MM.1S (cell line): ENCODE results near the gene TES.

ENCODE experiments used
- DNase-seq: peaks from one replicate; pipeline ENCODE4 v3.0.0-alpha.2; 2015
- H2AFZ ChIP-seq: fragments of 300-600 bp; sonication (generic); 2 replicates; pipeline ENCODE4 v1.6.0; 2016; ENCODE audit warnings: antibody characterized with exemption, low read length
- H3F3A ChIP-seq: fragments of 300-600 bp; sonication (generic); 2 replicates; pipeline ENCODE4 v1.6.1; 2016; ENCODE audit warnings: mild to moderate bottlenecking, antibody characterized with exemption, low read length, moderate library complexity, mixed read lengths; ENCODE audit not compliant: insufficient read depth
- H3K27ac ChIP-seq: fragments of 300-600 bp; sonication (generic); 2 replicates; pipeline ENCODE4 v1.5.1; 2016; ENCODE audit warnings: mild to moderate bottlenecking, low read length
- H3K27me3 ChIP-seq: fragments of 300-600 bp; sonication (generic); replicated peaks from 2 replicates; pipeline ENCODE4 v1.6.0; 2016; ENCODE audit warnings: low read length; ENCODE audit not compliant: insufficient read depth
- H3K36me3 ChIP-seq: fragments of 300-600 bp; sonication (generic); replicated peaks from 2 replicates; pipeline ENCODE4 v1.6.1; 2016; ENCODE audit warnings: mild to moderate bottlenecking, low read length, mixed read lengths; ENCODE audit not compliant: insufficient read depth
- H3K4me1 ChIP-seq: fragments of 300-600 bp; sonication (generic); 2 replicates; pipeline ENCODE4 v1.6.1; 2016; ENCODE audit warnings: low read length, mixed read lengths
- H3K4me2 ChIP-seq: fragments of 300-600 bp; sonication (generic); 2 replicates; pipeline ENCODE4 v1.6.0; 2016; ENCODE audit warnings: low read depth, low read length
- H3K4me3 ChIP-seq: fragments of 300-600 bp; sonication (generic); 2 replicates; pipeline ENCODE4 v1.5.1; 2016; ENCODE audit warnings: low read length, mixed read lengths
- H3K79me2 ChIP-seq: fragments of 300-600 bp; sonication (generic); 2 replicates; pipeline ENCODE4 v1.6.1; 2016; ENCODE audit warnings: mixed run types, low read length, mixed read lengths
- H3K9ac ChIP-seq: fragments of 300-600 bp; sonication (generic); 2 replicates; pipeline ENCODE4 v1.6.1; 2016; ENCODE audit warnings: low read length, mixed read lengths
- H3K9me2 ChIP-seq: fragments of 300-600 bp; sonication (generic); replicated peaks from 2 replicates; pipeline ENCODE4 v1.6.1; 2016; ENCODE audit warnings: mild to moderate bottlenecking, low read length, mixed read lengths; ENCODE audit not compliant: insufficient read depth
- H3K9me3 ChIP-seq: fragments of 300-600 bp; sonication (generic); replicated peaks from 2 replicates; pipeline ENCODE4 v1.6.1; 2016; ENCODE audit warnings: mild to moderate bottlenecking, low read length, mixed read lengths; ENCODE audit not compliant: insufficient read depth
- H4K20me1 ChIP-seq: fragments of 300-600 bp; sonication (generic); 2 replicates; pipeline ENCODE4 v1.6.1; 2016; ENCODE audit warnings: mild to moderate bottlenecking, low read length, moderate library complexity, mixed read lengths; ENCODE audit not compliant: insufficient read depth
- EZH2 ChIP-seq: fragments of 300-600 bp; sonication (generic); optimal IDR thresholded peaks from 2 replicates; pipeline ENCODE3; 2017; ENCODE audit warnings: low read depth, mild to moderate bottlenecking, antibody characterized with exemption, low read length, mixed read lengths
- EZH2phosphoT487 ChIP-seq: fragments of 300-600 bp; sonication (generic); IDR thresholded peaks from 2 replicates; pipeline ENCODE4 v1.6.1; 2018; ENCODE audit warnings: antibody characterized with exemption, low read length
- TF ChIP-seq, protein P1 (sequence below): fragments of 300-600 bp; sonication (generic); IDR thresholded peaks from 2 replicates; pipeline ENCODE4 v1.5.1; 2016; ENCODE audit warnings: antibody characterized with exemption, low read length, mixed read lengths

TES gene

DNA sequence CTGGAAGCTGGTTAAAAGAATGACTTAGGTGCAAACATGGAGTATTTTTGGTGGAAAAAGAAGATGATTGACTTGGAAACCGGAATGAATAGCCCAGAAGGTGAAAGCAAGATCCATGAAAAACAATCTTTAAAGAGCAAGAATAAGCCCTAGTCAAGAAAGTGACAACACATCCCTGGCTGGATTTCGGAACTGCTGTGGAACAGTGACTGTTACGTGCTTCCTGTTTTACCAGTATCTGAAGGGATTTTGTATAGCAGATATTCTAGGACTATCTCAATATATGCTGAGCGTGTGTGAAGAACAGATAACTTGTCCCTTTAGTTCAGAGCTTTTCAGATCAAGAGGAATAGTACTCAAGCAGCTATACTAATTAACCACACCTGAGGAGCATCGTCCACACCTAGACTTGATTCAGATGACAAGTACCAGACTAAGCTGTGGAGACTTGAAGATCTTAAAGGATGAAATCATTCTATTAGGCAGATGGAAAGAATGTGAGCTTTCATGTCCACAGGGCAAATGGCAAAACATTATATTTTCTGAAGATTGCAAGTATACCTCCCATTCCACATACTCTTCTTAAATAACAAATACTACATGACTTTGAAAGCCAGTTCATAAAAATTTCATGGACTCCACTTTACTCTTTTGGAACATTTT lies 11.5 kb upstream of the TES start:
- Histone ChIP-seq H3K79me2 (no peaks in the 10 kb centered on the region), H3K9ac (no peak overlapping the region), H4K20me1 (no peaks in the 10 kb centered on the region), H3K36me3 (no peaks in the 10 kb centered on the region), H2AFZ (no peak overlapping the region), H3K4me1 (no peaks in the 10 kb centered on the region), H3F3A (no peaks in the 10 kb centered on the region), H3K27ac (no peak overlapping the region), H3K4me2 (no peak overlapping the region), H3K4me3 (no peak overlapping the region), H3K9me3 (no peaks in the 10 kb centered on the region), H3K9me2 (no peaks in the 10 kb centered on the region), H3K27me3 (no peaks in the 10 kb centered on the region)
- TF ChIP-seq EZH2 (no peak), EZH2phosphoT487 (no peak)
- TF ChIP-seq, protein P1, sequence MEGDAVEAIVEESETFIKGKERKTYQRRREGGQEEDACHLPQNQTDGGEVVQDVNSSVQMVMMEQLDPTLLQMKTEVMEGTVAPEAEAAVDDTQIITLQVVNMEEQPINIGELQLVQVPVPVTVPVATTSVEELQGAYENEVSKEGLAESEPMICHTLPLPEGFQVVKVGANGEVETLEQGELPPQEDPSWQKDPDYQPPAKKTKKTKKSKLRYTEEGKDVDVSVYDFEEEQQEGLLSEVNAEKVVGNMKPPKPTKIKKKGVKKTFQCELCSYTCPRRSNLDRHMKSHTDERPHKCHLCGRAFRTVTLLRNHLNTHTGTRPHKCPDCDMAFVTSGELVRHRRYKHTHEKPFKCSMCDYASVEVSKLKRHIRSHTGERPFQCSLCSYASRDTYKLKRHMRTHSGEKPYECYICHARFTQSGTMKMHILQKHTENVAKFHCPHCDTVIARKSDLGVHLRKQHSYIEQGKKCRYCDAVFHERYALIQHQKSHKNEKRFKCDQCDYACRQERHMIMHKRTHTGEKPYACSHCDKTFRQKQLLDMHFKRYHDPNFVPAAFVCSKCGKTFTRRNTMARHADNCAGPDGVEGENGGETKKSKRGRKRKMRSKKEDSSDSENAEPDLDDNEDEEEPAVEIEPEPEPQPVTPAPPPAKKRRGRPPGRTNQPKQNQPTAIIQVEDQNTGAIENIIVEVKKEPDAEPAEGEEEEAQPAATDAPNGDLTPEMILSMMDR: no peak
- DNase-seq: no peak

DNA sequence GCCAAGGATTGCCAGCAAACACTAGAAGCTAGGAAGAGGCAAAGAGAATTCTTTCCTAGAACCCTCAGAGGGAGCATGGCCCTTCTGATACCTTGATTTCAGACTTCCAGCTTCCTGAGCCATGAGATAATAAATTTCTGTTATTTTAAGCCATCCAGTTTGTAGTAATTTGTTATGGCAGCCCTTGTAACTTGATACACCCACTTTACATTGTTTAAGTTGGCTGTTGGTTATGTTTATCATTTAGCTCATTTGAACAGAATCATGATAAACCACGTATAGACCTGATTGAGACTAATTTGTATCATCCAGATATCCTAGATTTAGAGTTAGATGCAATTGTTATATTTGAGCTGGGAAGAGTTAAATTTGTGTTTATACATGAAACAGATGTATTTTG lies 9.4 kb upstream of the TES start:
- Histone ChIP-seq H3K4me2 (no peak overlapping the region), H2AFZ (no peak overlapping the region), H3K27me3 (no peaks in the 10 kb centered on the region)

DNA sequence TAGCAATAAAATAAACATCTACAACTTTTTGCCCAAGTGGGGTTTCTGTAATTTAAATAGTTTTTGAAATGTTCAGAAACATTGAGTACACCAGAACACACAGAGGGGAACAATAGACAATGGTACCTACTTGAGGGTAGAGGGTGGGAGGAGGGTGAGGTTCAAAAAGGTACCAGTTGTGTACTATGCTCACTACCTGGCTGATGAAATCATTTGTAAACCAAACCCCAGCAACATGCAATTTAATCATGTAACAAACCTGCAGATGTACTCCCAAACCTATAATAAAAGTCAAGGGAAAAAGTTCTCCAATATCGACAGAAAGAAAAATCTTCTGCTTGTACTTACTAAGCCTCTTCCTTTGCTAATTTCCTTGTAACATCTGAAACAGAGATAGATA lies 4.2 kb upstream of the TES start:
- H3K9me2 ChIP-seq: no peaks in the 10 kb centered on the region
- DNase-seq: no peak
- H4K20me1 ChIP-seq: no peaks in the 10 kb centered on the region
- no peaks in the 10 kb centered on the region for H3K27me3 ChIP-seq
- peaks cover 5% of the 10 kb centered on the region; the same call in 1 of the 2 replicates for H3K4me1 ChIP-seq
- H3K79me2 ChIP-seq: no peaks in the 10 kb centered on the region
- H3K4me2 ChIP-seq: no peak overlapping the region
- no peak overlapping the region for H2AFZ ChIP-seq
- TF ChIP-seq, protein P1: no peak
- TF ChIP-seq EZH2: no peak
- TF ChIP-seq EZH2phosphoT487: no peak
- H3K9me3 ChIP-seq: no peaks in the 10 kb centered on the region
- no peaks in the 10 kb centered on the region for H3K36me3 ChIP-seq
- H3K4me3 ChIP-seq: no peak overlapping the region
- no peak overlapping the region for H3K9ac ChIP-seq
- no peak overlapping the region for H3K27ac ChIP-seq
- H3F3A ChIP-seq: peaks cover 7% of the 10 kb centered on the region

More for the DNA sequence above, 9.4 kb upstream of the TES start:
- Histone ChIP-seq H3K4me1 (no peaks in the 10 kb centered on the region), H3K9ac (no peak overlapping the region), H3K27ac (no peak overlapping the region), H3K79me2 (no peaks in the 10 kb centered on the region), H3K9me2 (no peaks in the 10 kb centered on the region), H3K9me3 (no peaks in the 10 kb centered on the region), H3K36me3 (no peaks in the 10 kb centered on the region), H3F3A (no peaks in the 10 kb centered on the region), H4K20me1 (no peaks in the 10 kb centered on the region), H3K4me3 (no peak overlapping the region)
- TF ChIP-seq, protein P1: no peak
- TF ChIP-seq EZH2 (no peak), EZH2phosphoT487 (no peak)
- no peak for DNase-seq
